GM12878 (cell line): Measurements from ENCODE around the gene BOLA1. TPM values are rescaled to one million over a fixed set of nuclear protein-coding genes. Genes with fewer than 3 reads are reported as not detected.

Experiments used
- ATAC-seq: fragments of 200-7000 bp; cut with Tn5 transposase; 3 replicates; pipeline ENCODE4 v1.9.1; 2020; ENCODE audit warnings: mild to moderate bottlenecking, moderate library complexity
- BruUV-seq: library from RNA; stranded (reverse); fragments of 400-500 nt; replicated peaks from 2 replicates; lab custom pipeline; 2021; lab: Mats Ljungman, UMichigan
- CTCF ChIA-PET: fragments of 300-600 bp; sonication (Branson Sonifier 250); formaldehyde crosslinking; extraction: SDS; loops from one replicate; lab custom pipeline; 2021; ENCODE audit warnings: inconsistent platforms; lab: Yijun Ruan, JAX
- POLR2A ChIA-PET: fragments of 350-600 bp; formaldehyde crosslinking; extraction: SDS; loops from one replicate; lab custom pipeline; 2021; ENCODE audit warnings: inconsistent platforms; lab: Charles Lee
- RAD21 ChIA-PET: fragments of 300-600 bp; sonication (Branson Sonifier 250); formaldehyde crosslinking; loops from one replicate; lab custom pipeline; 2023; ENCODE audit warnings: antibody characterized with exemption; ENCODE audit not compliant: unreplicated experiment; lab: Charles Lee
- SMC1A ChIA-PET: fragments of 300-600 bp; sonication (Branson Sonifier 250); formaldehyde crosslinking; loops from one replicate; lab custom pipeline; 2023; ENCODE audit not compliant: unreplicated experiment, uncharacterized antibody; lab: Charles Lee
- DNase-seq: peaks from one replicate; pipeline ENCODE4 v3.0.0-alpha.2; 2011; ENCODE audit warnings: low read depth, low spot score
- FAIRE-seq: peaks from 3 replicates; lab custom pipeline; 2011; peaks lifted over from hg19 to GRCh38; lab: Jason Lieb, UNC
- H2AFZ ChIP-seq: 2 replicates; pipeline ENCODE4 v1.6.0; 2011; ENCODE audit warnings: low read depth, low read length, control low read depth; ENCODE audit not compliant: control insufficient read depth
- H3K27ac ChIP-seq: 2 replicates; pipeline ENCODE4 v1.5.1; 2011; ENCODE audit warnings: control low read depth; ENCODE audit not compliant: control insufficient read depth, insufficient read depth
- H3K27me3 ChIP-seq, 2 experiments: replicated peaks in 1 of 2; 2 replicates each; pipeline versions ENCODE4 v1.6.0 to v1.6.1; 2011; ENCODE audit warnings: low read length in 1 of 2; ENCODE audit not compliant: control insufficient read depth in 2 of 2, insufficient read depth in 2 of 2
- H3K36me3 ChIP-seq, 2 experiments: 2 replicates each; pipeline ENCODE4 v1.5.1; 2011; ENCODE audit warnings: low read length in 1 of 2; ENCODE audit not compliant: control insufficient read depth in 2 of 2, insufficient read depth in 2 of 2
- H3K4me1 ChIP-seq: 2 replicates; pipeline ENCODE4 v1.6.1; 2011; ENCODE audit warnings: mild to moderate bottlenecking, low read length, moderate library complexity, mixed read lengths; ENCODE audit not compliant: control insufficient read depth, insufficient read depth
- H3K4me2 ChIP-seq: 2 replicates; pipeline ENCODE4 v1.6.0; 2011; ENCODE audit warnings: control low read depth; ENCODE audit not compliant: control insufficient read depth, insufficient read depth
- H3K4me3 ChIP-seq: fragments of 200-600 bp; sonication (generic); 2 replicates; pipeline ENCODE4 v1.5.1; 2016
- H3K79me2 ChIP-seq: 2 replicates; pipeline ENCODE4 v1.6.0; 2011; ENCODE audit warnings: low read length; ENCODE audit not compliant: control insufficient read depth, insufficient read depth
- H3K9ac ChIP-seq: 2 replicates; pipeline ENCODE4 v1.8.0; 2011; ENCODE audit warnings: low read length, control low read depth, mixed read lengths; ENCODE audit not compliant: control insufficient read depth, insufficient read depth
- H3K9me3 ChIP-seq: replicated peaks from 3 replicates; pipeline ENCODE4 v1.5.1; 2011; ENCODE audit warnings: mild to moderate bottlenecking, low read length; ENCODE audit not compliant: control insufficient read depth, insufficient read depth
- H4K20me1 ChIP-seq: 2 replicates; pipeline ENCODE4 v1.6.0; 2011; ENCODE audit not compliant: control insufficient read depth, insufficient read depth
- HCFC1 ChIP-seq: fragments of 150-350 bp; IDR thresholded peaks from 2 replicates; pipeline ENCODE4 v1.6.1; 2014; ENCODE audit warnings: low read length
- JUND ChIP-seq: IDR thresholded peaks from 2 replicates; pipeline ENCODE4 v1.6.1; 2012; ENCODE audit warnings: low read depth, mild to moderate bottlenecking, low read length, improper control_type of control experiment, moderate library complexity
- NFYA ChIP-seq: IDR thresholded peaks from 2 replicates; pipeline ENCODE4 v1.6.1; 2011; ENCODE audit warnings: low read depth, mild to moderate bottlenecking, low read length, improper control_type of control experiment, borderline replicate concordance
- SUPT20H ChIP-seq: IDR thresholded peaks from 2 replicates; pipeline ENCODE4 v1.6.1; 2011; ENCODE audit warnings: low read depth, mild to moderate bottlenecking, low read length, moderate library complexity, borderline replicate concordance; ENCODE audit not compliant: control insufficient read depth
- WGBS: methylation state at CpG from one replicate; pipeline ENCODE4 v1.1.6; 2016; ENCODE audit warnings: low lambda C conversion rate; ENCODE audit not compliant: insufficient replicate concordance, insufficient coverage; ENCODE audit errors: missing lambda C conversion rate; 5-methylcytosine and 5-hydroxymethylcytosine counted together
- in situ Hi-C: fragments of 300-500 bp; cut with MboI; formaldehyde crosslinking; loops from 9 replicates; pipeline ENCODE4 v1.14.3; 2018; ENCODE audit warnings: mixed read lengths
- intact Hi-C: fragments of 100-400 bp; cut with micrococcal nuclease; formaldehyde crosslinking; loops from one replicate; pipeline ENCODE4 v1.14.2; 2022; ENCODE audit not compliant: unreplicated experiment
- polyA plus RNA-seq, 11 experiments: library from polyadenylated mRNA; depleted of rRNA in 4 of 11; unstranded in 6 of 11; stranded (reverse) in 5 of 11; fragments of >200 nt; fragmentation: Nextera tagmentation in 4 of 11; fragmentation: Illumina TruSeq in 1 of 11; extraction: Ambion mirVana in 4 of 11; extraction: Trizol in 1 of 11; gene quantifications; 1 replicate in 1 of 11; 2 replicates in 10 of 11; pipeline versions ENCODE4 v1.2.1 to v1.2.3, GENCODE V29; 2011 to 2016; ENCODE audit warnings: inconsistent platforms in 2 of 11, missing spikeins in 2 of 11, low read depth in 1 of 11
- total RNA-seq, 4 experiments: library from RNA; depleted of rRNA in 3 of 4; stranded (reverse); fragments of >200 nt in 3 of 4; fragmentation: Illumina TruSeq in 1 of 4; extraction: Trizol in 1 of 4; gene quantifications; 2 replicates each; pipeline versions ENCODE4 v1.2.1 to v1.2.3, GENCODE V29; 2013 to 2021

The BOLA1 gene
- total and polyA plus RNA-seq, 10 of the 15 experiments (the other 5 are each of a cell fraction or from before 2014, with no cell fraction given) = 0.74 to 18.7 (median 11.3) TPM

- H4K20me1 ChIP-seq = no peaks in the 10 kb centered on the region
- no peaks in the 10 kb centered on the region for H3K9me3 ChIP-seq
- peak within 1 kb of the TSS; percentile 30; the same call in 1 of the 2 replicates for H2AFZ ChIP-seq
- ChIA-PET POLR2A (interaction anchor here (4.0 kb wide), 1 partner anchor 7 kb away, joined by 26 read pairs; no protein-coding TSS in a partner anchor), CTCF (interaction anchor here (0.6 to 2.0 kb wide), 2 partner anchors 8 to 137 kb away, joined by 3 to 5 read pairs; partner anchors contain the start of gene SF3B4)
- 63% methylated on average over 18 of the region's 18 CpGs for WGBS
- in situ Hi-C loops = no loop called here
- TF ChIP-seq HCFC1 (no peak), SUPT20H (no peak), NFYA (no peak), JUND (no peak)
- TF ChIP-seq, all 136 proteins: peak for 0
- no peaks in the 10 kb centered on the region for H3K27me3 ChIP-seq
- no peak for FAIRE-seq
- peak within 1 kb of the TSS; percentile 62 for H3K4me2 ChIP-seq
- H3K4me1 ChIP-seq = peaks cover 20% of the 10 kb centered on the region
- no peak for DNase-seq
- H3K9ac ChIP-seq = peak within 1 kb of the TSS; percentile 25; the same call in 1 of the 2 replicates
- no peaks in the 10 kb centered on the region for H3K36me3 ChIP-seq
- intact Hi-C loops = no loop called here
- no peak within 1 kb of the TSS for H3K4me3 ChIP-seq
- no peaks in the 10 kb centered on the region for H3K79me2 ChIP-seq
- ChIA-PET SMC1A (interaction anchor here (2.6 kb wide), 1 partner anchor 7 kb away, joined by 14 read pairs; no protein-coding TSS in a partner anchor), RAD21 (no interaction called here)
- no peak within 1 kb of the TSS; the same call in 1 of the 2 replicates for H3K27ac ChIP-seq
- no TSS peak for BruUV-seq
- peak; percentile 25; the same call in 1 of the 3 replicates for ATAC-seq
These were observed 37.0 kb downstream of the BOLA1 start, which contains the start of gene MTMR11 for GRCh38 chr1:149936170-149936991. MTMR11 (minus strand) TSS chr1:149936879; CDS start chr1:149936647, 232 bp downstream.
